H9 (cell line): ENCODE measurements around the gene C19orf18. TPM values are rescaled to one million over a fixed set of nuclear protein-coding genes. Genes with fewer than 3 reads are reported as not detected.

Experiments
- DNase-seq: peaks from one replicate; pipeline ENCODE4 v3.0.0-alpha.2; 2017
- H2AFZ ChIP-seq: one replicate; pipeline ENCODE4 v1.6.1; 2013; ENCODE audit warnings: mild to moderate bottlenecking, low read length, control low read depth, moderate library complexity
- H2AK5ac ChIP-seq: 2 replicates; pipeline ENCODE4 v1.6.1; 2013; ENCODE audit warnings: low read length, control low read depth, mixed read lengths; ENCODE audit not compliant: insufficient read length
- H2BK120ac ChIP-seq: one replicate; pipeline ENCODE4 v1.6.1; 2013; ENCODE audit warnings: low read depth, mild to moderate bottlenecking, low read length, control low read depth, inconsistent platforms; ENCODE audit not compliant: poor library complexity, severe bottlenecking
- H2BK12ac ChIP-seq: 2 replicates; pipeline ENCODE4 v1.6.1; 2013; ENCODE audit warnings: low read length, control low read depth, mixed read lengths, low read depth; ENCODE audit not compliant: insufficient read length
- H2BK15ac ChIP-seq: 2 replicates; pipeline ENCODE4 v1.6.1; 2013; ENCODE audit warnings: low read depth, low read length, control low read depth
- H2BK20ac ChIP-seq: one replicate; pipeline ENCODE4 v1.6.1; 2013; ENCODE audit warnings: low read depth, mild to moderate bottlenecking, low read length, control low read depth, inconsistent platforms; ENCODE audit not compliant: poor library complexity, severe bottlenecking
- H2BK5ac ChIP-seq: 2 replicates; pipeline ENCODE4 v1.6.1; 2013; ENCODE audit warnings: low read length, control low read depth, mixed read lengths; ENCODE audit not compliant: insufficient read length
- H3K14ac ChIP-seq: 2 replicates; pipeline ENCODE4 v1.6.1; 2013; ENCODE audit warnings: low read length, control low read depth; ENCODE audit not compliant: insufficient read depth
- H3K18ac ChIP-seq: 2 replicates; pipeline ENCODE4 v1.6.1; 2013; ENCODE audit warnings: low read depth, mild to moderate bottlenecking, mixed read lengths, low read length, control low read depth; ENCODE audit not compliant: insufficient read length
- H3K23ac ChIP-seq: 2 replicates; pipeline ENCODE4 v1.6.1; 2013; ENCODE audit warnings: low read length, control low read depth, mixed read lengths, low read depth; ENCODE audit not compliant: insufficient read length
- H3K23me2 ChIP-seq: 2 replicates; pipeline ENCODE4 v1.6.1; 2013; ENCODE audit warnings: low read depth, mild to moderate bottlenecking, mixed read lengths, low read length, control low read depth; ENCODE audit not compliant: insufficient read length, poor library complexity, severe bottlenecking
- H3K27ac ChIP-seq: 2 replicates; pipeline ENCODE4 v1.5.1; 2013; ENCODE audit warnings: low read length, control low read depth, mixed read lengths, low read depth; ENCODE audit not compliant: insufficient read length
- H3K27me3 ChIP-seq: 2 replicates; pipeline ENCODE4 v1.6.1; 2013; ENCODE audit warnings: low read length, control low read depth, inconsistent platforms; ENCODE audit not compliant: insufficient read depth
- H3K4ac ChIP-seq: 2 replicates; pipeline ENCODE4 v1.6.1; 2013; ENCODE audit warnings: low read depth, mild to moderate bottlenecking, control low read depth, inconsistent platforms, low read length, moderate library complexity
- H3K4me1 ChIP-seq: 2 replicates; pipeline ENCODE4 v1.6.1; 2013; ENCODE audit warnings: low read length, control low read depth, inconsistent platforms; ENCODE audit not compliant: insufficient read depth
- H3K4me2 ChIP-seq: 2 replicates; pipeline ENCODE4 v1.6.1; 2013; ENCODE audit warnings: low read length, control low read depth, mixed read lengths; ENCODE audit not compliant: insufficient read length, insufficient read depth
- H3K56ac ChIP-seq: 2 replicates; pipeline ENCODE4 v1.6.1; 2013; ENCODE audit warnings: low read depth, mild to moderate bottlenecking, mixed read lengths, low read length, control low read depth; ENCODE audit not compliant: insufficient read length
- H3K79me1 ChIP-seq: 2 replicates; pipeline ENCODE4 v1.6.1; 2013; ENCODE audit warnings: low read depth, mild to moderate bottlenecking, moderate library complexity, low read length, control low read depth, inconsistent platforms; ENCODE audit not compliant: insufficient read depth, poor library complexity, severe bottlenecking
- H3K79me2 ChIP-seq: 2 replicates; pipeline ENCODE4 v1.6.1; 2013; ENCODE audit warnings: low read length, control low read depth, inconsistent platforms; ENCODE audit not compliant: insufficient read depth
- H3K9ac ChIP-seq: 2 replicates; pipeline ENCODE4 v1.6.1; 2013; ENCODE audit warnings: low read length, control low read depth, mixed read lengths; ENCODE audit not compliant: insufficient read length; ENCODE audit errors: extremely low read depth
- H3K9me3 ChIP-seq: one replicate; pipeline ENCODE4 v1.6.1; 2013; ENCODE audit warnings: low read depth, low read length, inconsistent platforms; ENCODE audit not compliant: control insufficient read depth
- H3T11ph ChIP-seq: one replicate; pipeline ENCODE4 v1.6.1; 2013; ENCODE audit warnings: mild to moderate bottlenecking, low read length, control low read depth, inconsistent platforms
- H4K20me1 ChIP-seq: one replicate; pipeline ENCODE4 v1.6.1; 2013; ENCODE audit not compliant: control insufficient read depth, insufficient read length, insufficient read depth
- H4K5ac ChIP-seq: 2 replicates; pipeline ENCODE4 v1.6.1; 2013; ENCODE audit warnings: low read depth, mild to moderate bottlenecking, mixed read lengths, low read length, control low read depth; ENCODE audit not compliant: insufficient read length
- H4K8ac ChIP-seq: replicated peaks from 2 replicates; pipeline ENCODE4 v1.6.1; 2013; ENCODE audit warnings: low read length, control low read depth, mixed read lengths, low read depth; ENCODE audit not compliant: insufficient read length
- H4K91ac ChIP-seq: 2 replicates; pipeline ENCODE4 v1.6.1; 2013; ENCODE audit warnings: low read depth, mild to moderate bottlenecking, moderate library complexity, mixed read lengths, low read length, control low read depth; ENCODE audit not compliant: insufficient read length
- H3K27ac Mint-ChIP-seq, 3 experiments: 2 replicates in 2 of 3; 3 replicates in 1 of 3; pipeline ENCODE4 v1.8.0; 2020 to 2021; ENCODE audit warnings: mixed read lengths in 3 of 3, mild to moderate bottlenecking in 1 of 3, moderate library complexity in 1 of 3
- H3K27me3 Mint-ChIP-seq: 2 replicates; pipeline ENCODE4 v1.8.0; 2021; ENCODE audit warnings: low read depth, mild to moderate bottlenecking, moderate library complexity, mixed read lengths
- H3K36me3 Mint-ChIP-seq, 3 experiments: 2 replicates in 2 of 3; 3 replicates in 1 of 3; pipeline ENCODE4 v1.8.0; 2020 to 2021; ENCODE audit warnings: low read depth in 3 of 3, mixed read lengths in 3 of 3; ENCODE audit not compliant: insufficient read depth in 1 of 3
- H3K4me1 Mint-ChIP-seq, 2 experiments: 2 replicates each; pipeline ENCODE4 v1.8.0; 2020; ENCODE audit warnings: mixed read lengths in 2 of 2
- H3K4me3 Mint-ChIP-seq, 2 experiments: 2 replicates in 1 of 2; 3 replicates in 1 of 2; pipeline ENCODE4 v1.8.0; 2020 to 2021; ENCODE audit warnings: mild to moderate bottlenecking in 2 of 2, mixed read lengths in 2 of 2, moderate library complexity in 1 of 2
- H3K9me3 Mint-ChIP-seq, 2 experiments: 2 replicates in 1 of 2; 3 replicates in 1 of 2; pipeline ENCODE4 v1.8.0; 2020; ENCODE audit warnings: mild to moderate bottlenecking in 2 of 2, mixed read lengths in 2 of 2, moderate library complexity in 1 of 2
- WGBS: extraction: QIAGEN DNeasy Blood & Tissue Kit; methylation state at CpG from one replicate; pipeline ENCODE4 v1.1.7; 2013; ENCODE audit warnings: missing lambda C conversion rate, low lambda C conversion rate, mixed read lengths; ENCODE audit not compliant: insufficient read length; ENCODE audit errors: extremely low coverage; 5-methylcytosine and 5-hydroxymethylcytosine counted together
- total RNA-seq: library from RNA; stranded (reverse); gene quantifications from 2 replicates; pipeline ENCODE4 v1.2.1, GENCODE V29; 2021
- TF ChIP-seq, protein P1 (sequence below): fragments of 200-600 bp; sonication (generic); conservative IDR thresholded peaks from 3 replicates; pipeline ENCODE4 v1.8.0; 2021; ENCODE audit warnings: antibody characterized with exemption, mild to moderate bottlenecking

C19orf18 gene
- total RNA-seq, 1 experiment from 2014 or later, result 0.26 TPM

DNA sequence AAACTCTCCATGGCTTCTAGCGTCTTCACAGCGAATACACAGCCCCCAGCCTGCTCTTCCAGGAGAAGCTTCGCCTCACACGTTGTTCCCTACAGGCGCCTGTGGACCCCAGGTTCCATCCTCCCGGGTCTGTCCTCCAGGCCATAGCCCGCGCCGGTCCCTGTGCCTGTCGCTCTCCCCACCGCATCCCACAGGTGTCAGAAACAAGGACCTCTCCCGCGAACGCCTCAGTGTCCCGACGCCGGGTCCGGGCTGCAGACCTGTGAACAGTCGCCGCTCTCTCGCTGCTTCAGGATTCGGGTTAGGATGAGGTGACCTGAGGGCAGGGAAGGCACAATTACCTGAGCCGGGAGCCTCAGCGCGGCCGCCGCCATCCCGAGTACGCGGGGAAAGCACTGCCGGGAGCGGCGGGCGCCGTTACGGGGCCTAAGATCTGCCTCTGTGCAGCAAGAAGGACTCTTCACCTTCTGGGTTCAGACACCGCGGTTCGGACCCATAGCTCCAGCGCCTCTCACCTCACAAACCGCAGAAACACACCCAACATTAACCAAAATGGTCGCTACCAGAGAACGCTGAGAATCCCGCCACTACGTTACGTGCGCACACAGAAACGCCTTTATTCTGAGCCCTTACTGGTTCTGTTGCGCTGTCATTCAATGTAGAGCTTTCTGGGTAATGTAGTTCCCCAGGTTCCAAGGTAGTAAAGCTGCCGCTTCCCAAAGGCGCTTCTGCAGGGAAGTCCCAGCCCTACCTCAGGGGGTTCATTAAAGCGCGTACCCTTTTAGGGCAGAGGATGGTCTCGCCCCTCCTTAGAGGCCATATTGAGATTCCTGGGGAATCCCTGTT is 39.3 kb downstream of the C19orf18 start, which contains the start of gene ZNF418:
ZNF418 (minus strand) TSS at position 583 of the 846 bp plus-strand sequence. CDS start 1,580 bp downstream, outside the sequence.
- peak within 1 kb of the TSS; percentile 31 for H3K4ac ChIP-seq
- Mint-ChIP-seq H3K27me3 (no peaks in the 10 kb centered on the region; the same call in 1 of the 2 replicates), H3K4me3 (peak within 1 kb of the TSS; percentile 99 to 100), H3K9me3 (peaks cover 23 to 54% of the 10 kb centered on the region in 2 experiments), H3K27ac (peak within 1 kb of the TSS; percentile 98 to 99 (median 99)), H3K4me1 (peaks cover 7 to 17% of the 10 kb centered on the region in 2 experiments; a peak in 3 of 4 replicates), H3K36me3 (peaks cover 57 to 75% (median 70%) of the 10 kb centered on the region in 3 experiments)
- no peak within 1 kb of the TSS for H3K27ac ChIP-seq
- peak within 1 kb of the TSS; percentile 58 for H3K56ac ChIP-seq
- H2BK20ac ChIP-seq, result no peak within 1 kb of the TSS
- no peak within 1 kb of the TSS for H2BK5ac ChIP-seq
- no peak within 1 kb of the TSS for H4K8ac ChIP-seq
- H3K4me2 ChIP-seq, result peak within 1 kb of the TSS; percentile 96
- H4K91ac ChIP-seq, result peak within 1 kb of the TSS; percentile 63
- H2AFZ ChIP-seq, result no peak within 1 kb of the TSS
- no peak within 1 kb of the TSS for H3T11ph ChIP-seq
- no peak within 1 kb of the TSS for H2BK12ac ChIP-seq
- peak within 1 kb of the TSS; percentile 97 for H3K9ac ChIP-seq
- no peaks in the 10 kb centered on the region for H3K27me3 ChIP-seq
- H2BK120ac ChIP-seq, result no peak within 1 kb of the TSS
- H3K23me2 ChIP-seq, result peaks cover 6% of the 10 kb centered on the region
- peak within 1 kb of the TSS; percentile 95 for H3K14ac ChIP-seq
- no peak within 1 kb of the TSS for H3K23ac ChIP-seq
- peaks cover 11% of the 10 kb centered on the region for H3K79me1 ChIP-seq
- no CpG with 5 or more reads among the region's 54 CpGs for WGBS
- DNase-seq, result peak; percentile 89
- H3K9me3 ChIP-seq, result no peaks in the 10 kb centered on the region
- no peaks in the 10 kb centered on the region for H3K4me1 ChIP-seq
- 0 out of 2 replicates have a peak within 1 kb of the TSS, but pooled peaks have one; percentile 19 for H2BK15ac ChIP-seq
- H4K5ac ChIP-seq, result no peak within 1 kb of the TSS
- TF ChIP-seq, protein P1, sequence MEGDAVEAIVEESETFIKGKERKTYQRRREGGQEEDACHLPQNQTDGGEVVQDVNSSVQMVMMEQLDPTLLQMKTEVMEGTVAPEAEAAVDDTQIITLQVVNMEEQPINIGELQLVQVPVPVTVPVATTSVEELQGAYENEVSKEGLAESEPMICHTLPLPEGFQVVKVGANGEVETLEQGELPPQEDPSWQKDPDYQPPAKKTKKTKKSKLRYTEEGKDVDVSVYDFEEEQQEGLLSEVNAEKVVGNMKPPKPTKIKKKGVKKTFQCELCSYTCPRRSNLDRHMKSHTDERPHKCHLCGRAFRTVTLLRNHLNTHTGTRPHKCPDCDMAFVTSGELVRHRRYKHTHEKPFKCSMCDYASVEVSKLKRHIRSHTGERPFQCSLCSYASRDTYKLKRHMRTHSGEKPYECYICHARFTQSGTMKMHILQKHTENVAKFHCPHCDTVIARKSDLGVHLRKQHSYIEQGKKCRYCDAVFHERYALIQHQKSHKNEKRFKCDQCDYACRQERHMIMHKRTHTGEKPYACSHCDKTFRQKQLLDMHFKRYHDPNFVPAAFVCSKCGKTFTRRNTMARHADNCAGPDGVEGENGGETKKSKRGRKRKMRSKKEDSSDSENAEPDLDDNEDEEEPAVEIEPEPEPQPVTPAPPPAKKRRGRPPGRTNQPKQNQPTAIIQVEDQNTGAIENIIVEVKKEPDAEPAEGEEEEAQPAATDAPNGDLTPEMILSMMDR, result no peak
- peak within 1 kb of the TSS; percentile 98 for H3K18ac ChIP-seq
- H2AK5ac ChIP-seq, result no peak within 1 kb of the TSS
- no peaks in the 10 kb centered on the region for H4K20me1 ChIP-seq
- peaks cover 6% of the 10 kb centered on the region; the same call in 1 of the 2 replicates for H3K79me2 ChIP-seq
